ENCODE results near the gene CCL3. TPM values are rescaled to one million over a fixed set of nuclear protein-coding genes. Genes with fewer than 3 reads are reported as not detected.

The CCL3 gene
- polyA plus RNA-seq, 1 of the 3 experiments (the other 2 are of a cell fraction): not detected

GRCh38 chr17:36133602-36134236 lies 43.8 kb upstream of the CCL3 start:
- Histone ChIP-seq H3K9ac (no peak overlapping the region), H2AFZ (ENCODE audit: low read depth) (no peak overlapping the region), H3K27me3 (ENCODE audit: insufficient read depth) (no peaks in the 10 kb centered on the region; the same call in 1 of the 2 replicates), H3K36me3 (replicated peaks in 1 of 2; ENCODE audit: control insufficient read depth in 1 of 2, insufficient read depth in 2 of 2, low read length in 1 of 2) (no peaks in the 10 kb centered on the region), H4K20me1 (ENCODE audit: insufficient read depth) (no peaks in the 10 kb centered on the region), H3K9me2 (no peaks in the 10 kb centered on the region), H3K9me3 (no peaks in the 10 kb centered on the region), H3K79me2 (ENCODE audit: insufficient read depth) (no peaks in the 10 kb centered on the region), H3K4me2 (no peak overlapping the region), H3K4me3 (ENCODE audit: low read depth in 2 of 2, low read length in 1 of 2) (no peak overlapping the region), H3F3A (replicated peaks; ENCODE audit: insufficient read depth) (no peaks in the 10 kb centered on the region), H3K27ac (ENCODE audit: low read depth in 2 of 2, low read length in 1 of 2) (no peak overlapping the region), H3K4me1 (ENCODE audit: control insufficient read depth in 1 of 2, insufficient read depth in 2 of 2, low read depth in 1 of 2, low read length in 1 of 2) (no peaks in the 10 kb centered on the region)
- TF ChIP-seq, protein P1, sequence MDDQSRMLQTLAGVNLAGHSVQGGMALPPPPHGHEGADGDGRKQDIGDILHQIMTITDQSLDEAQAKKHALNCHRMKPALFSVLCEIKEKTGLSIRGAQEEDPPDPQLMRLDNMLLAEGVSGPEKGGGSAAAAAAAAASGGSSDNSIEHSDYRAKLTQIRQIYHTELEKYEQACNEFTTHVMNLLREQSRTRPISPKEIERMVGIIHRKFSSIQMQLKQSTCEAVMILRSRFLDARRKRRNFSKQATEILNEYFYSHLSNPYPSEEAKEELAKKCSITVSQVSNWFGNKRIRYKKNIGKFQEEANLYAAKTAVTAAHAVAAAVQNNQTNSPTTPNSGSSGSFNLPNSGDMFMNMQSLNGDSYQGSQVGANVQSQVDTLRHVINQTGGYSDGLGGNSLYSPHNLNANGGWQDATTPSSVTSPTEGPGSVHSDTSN (IDR thresholded peaks at IDR 0.05): no peak
- TF ChIP-seq MEF2A (IDR thresholded peaks at IDR 0.05; ENCODE audit: borderline replicate concordance, low read depth) (no peak), GATA2 (CRISPR knock-in tag; IDR thresholded peaks at IDR 0.05) (no peak)
- CTCF ChIA-PET: interaction anchor here (1.1 to 3.0 kb wide), 5 partner anchors 16 to 350 kb away, joined by 3 to 15 read pairs (median 5); no protein-coding TSS in a partner anchor
- no peak for DNase-seq
- WGBS (ENCODE audit: low lambda C conversion rate): 13% methylated on average over 4 of the region's 4 CpGs
- POLR2A ChIA-PET: no interaction called here

DNA sequence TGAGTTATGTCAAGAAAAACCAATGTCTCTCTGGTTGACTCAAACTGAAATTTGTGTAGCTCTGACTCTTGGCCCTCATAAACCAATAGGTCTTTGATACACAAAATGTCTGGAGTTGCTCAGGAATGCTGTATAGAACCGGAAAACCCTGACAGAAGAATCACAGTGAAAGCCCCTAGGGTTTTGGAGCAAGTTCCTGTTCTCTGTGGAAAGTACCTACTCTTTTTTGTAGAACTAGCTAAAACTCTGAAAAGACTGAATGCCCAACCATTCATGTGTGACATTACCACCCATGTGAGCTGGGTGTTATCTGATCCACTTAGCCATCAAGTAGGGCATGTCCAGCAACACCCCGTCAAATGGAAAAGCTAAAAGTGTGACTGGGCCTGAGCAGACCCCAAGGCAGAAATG lies 42.5 kb upstream of the CCL3 start:
- no peak for DNase-seq
- Histone ChIP-seq H3K4me3 (ENCODE audit: low read depth in 2 of 2, low read length in 1 of 2) (no peak overlapping the region), H3K4me1 (ENCODE audit: control insufficient read depth in 1 of 2, insufficient read depth in 2 of 2, low read depth in 1 of 2, low read length in 1 of 2) (no peaks in the 10 kb centered on the region), H3K79me2 (ENCODE audit: insufficient read depth) (no peaks in the 10 kb centered on the region), H3K36me3 (replicated peaks in 1 of 2; ENCODE audit: control insufficient read depth in 1 of 2, insufficient read depth in 2 of 2, low read length in 1 of 2) (no peaks in the 10 kb centered on the region), H2AFZ (ENCODE audit: low read depth) (no peak overlapping the region), H3F3A (replicated peaks; ENCODE audit: insufficient read depth) (no peaks in the 10 kb centered on the region), H3K4me2 (no peak overlapping the region), H3K27ac (ENCODE audit: low read depth in 2 of 2, low read length in 1 of 2) (no peak overlapping the region), H4K20me1 (ENCODE audit: insufficient read depth) (no peaks in the 10 kb centered on the region), H3K9ac (no peak overlapping the region), H3K27me3 (ENCODE audit: insufficient read depth) (no peaks in the 10 kb centered on the region), H3K9me3 (no peaks in the 10 kb centered on the region), H3K9me2 (no peaks in the 10 kb centered on the region)
- TF ChIP-seq, protein P2, sequence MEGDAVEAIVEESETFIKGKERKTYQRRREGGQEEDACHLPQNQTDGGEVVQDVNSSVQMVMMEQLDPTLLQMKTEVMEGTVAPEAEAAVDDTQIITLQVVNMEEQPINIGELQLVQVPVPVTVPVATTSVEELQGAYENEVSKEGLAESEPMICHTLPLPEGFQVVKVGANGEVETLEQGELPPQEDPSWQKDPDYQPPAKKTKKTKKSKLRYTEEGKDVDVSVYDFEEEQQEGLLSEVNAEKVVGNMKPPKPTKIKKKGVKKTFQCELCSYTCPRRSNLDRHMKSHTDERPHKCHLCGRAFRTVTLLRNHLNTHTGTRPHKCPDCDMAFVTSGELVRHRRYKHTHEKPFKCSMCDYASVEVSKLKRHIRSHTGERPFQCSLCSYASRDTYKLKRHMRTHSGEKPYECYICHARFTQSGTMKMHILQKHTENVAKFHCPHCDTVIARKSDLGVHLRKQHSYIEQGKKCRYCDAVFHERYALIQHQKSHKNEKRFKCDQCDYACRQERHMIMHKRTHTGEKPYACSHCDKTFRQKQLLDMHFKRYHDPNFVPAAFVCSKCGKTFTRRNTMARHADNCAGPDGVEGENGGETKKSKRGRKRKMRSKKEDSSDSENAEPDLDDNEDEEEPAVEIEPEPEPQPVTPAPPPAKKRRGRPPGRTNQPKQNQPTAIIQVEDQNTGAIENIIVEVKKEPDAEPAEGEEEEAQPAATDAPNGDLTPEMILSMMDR (IDR thresholded peaks at IDR 0.05): no peak
- TF ChIP-seq, protein P1 (IDR thresholded peaks at IDR 0.05): no peak
- TF ChIP-seq FOXJ3 (CRISPR knock-in tag; IDR thresholded peaks at IDR 0.05) (no peak), TAF1 (IDR thresholded peaks at IDR 0.05; ENCODE audit: borderline replicate concordance, low read depth, low read length) (no peak), REST (IDR thresholded peaks at IDR 0.05; ENCODE audit: low read depth, low read length) (no peak), FOSL2 (IDR thresholded peaks at IDR 0.05; ENCODE audit: borderline replicate concordance, low read depth) (no peak), EZH2phosphoT487 (IDR thresholded peaks at IDR 0.05; ENCODE audit: borderline replicate concordance, low read depth) (no peak), USF2 (IDR thresholded peaks at IDR 0.05; ENCODE audit: borderline replicate concordance, low read depth, low read length) (no peak)
- WGBS (ENCODE audit: low lambda C conversion rate): 9% methylated on average over 2 of the region's 2 CpGs
- ChIA-PET POLR2A (interaction anchor here (0.6 kb wide), 1 partner anchor 55 kb away, joined by 3 read pairs; no protein-coding TSS in a partner anchor), CTCF (interaction anchor here (0.9 to 3.0 kb wide), 3 partner anchors 17 to 156 kb away, joined by 3 to 15 read pairs (median 3); no protein-coding TSS in a partner anchor)

All from SK-N-SH (cell line).